RWPE1 (cell line): Measurements from ENCODE around the gene AREL1.

Source experiments
- CTCF ChIA-PET: fragments of 350-600 bp; sonication (Branson Sonifier 250); formaldehyde crosslinking; extraction: SDS; loops from one replicate; lab custom pipeline; 2021; lab: Yijun Ruan, JAX
- POLR2A ChIA-PET: fragments of 400-600 bp; formaldehyde crosslinking; extraction: SDS; loops from one replicate; lab custom pipeline; 2020; ENCODE audit warnings: antibody characterized with exemption; ENCODE audit not compliant: low non-redundant PET; lab: Yijun Ruan, JAX
- DNase-seq: peaks from one replicate; pipeline ENCODE4 v3.0.0; 2012; ENCODE audit warnings: low spot score
- H3K27ac ChIP-seq: fragments of 450-650 bp; 2 replicates; pipeline ENCODE4 v1.5.1; 2017
- TF ChIP-seq, protein P1 (sequence below): fragments of 450-650 bp; conservative IDR thresholded peaks from 2 replicates; pipeline ENCODE4 v1.5.1; 2017; ENCODE audit warnings: low read depth, mild to moderate bottlenecking

AREL1 gene

GRCh38 chr14:74720526-74720925, 7.6 kb upstream of the AREL1 start:
- TF ChIP-seq, protein P1, sequence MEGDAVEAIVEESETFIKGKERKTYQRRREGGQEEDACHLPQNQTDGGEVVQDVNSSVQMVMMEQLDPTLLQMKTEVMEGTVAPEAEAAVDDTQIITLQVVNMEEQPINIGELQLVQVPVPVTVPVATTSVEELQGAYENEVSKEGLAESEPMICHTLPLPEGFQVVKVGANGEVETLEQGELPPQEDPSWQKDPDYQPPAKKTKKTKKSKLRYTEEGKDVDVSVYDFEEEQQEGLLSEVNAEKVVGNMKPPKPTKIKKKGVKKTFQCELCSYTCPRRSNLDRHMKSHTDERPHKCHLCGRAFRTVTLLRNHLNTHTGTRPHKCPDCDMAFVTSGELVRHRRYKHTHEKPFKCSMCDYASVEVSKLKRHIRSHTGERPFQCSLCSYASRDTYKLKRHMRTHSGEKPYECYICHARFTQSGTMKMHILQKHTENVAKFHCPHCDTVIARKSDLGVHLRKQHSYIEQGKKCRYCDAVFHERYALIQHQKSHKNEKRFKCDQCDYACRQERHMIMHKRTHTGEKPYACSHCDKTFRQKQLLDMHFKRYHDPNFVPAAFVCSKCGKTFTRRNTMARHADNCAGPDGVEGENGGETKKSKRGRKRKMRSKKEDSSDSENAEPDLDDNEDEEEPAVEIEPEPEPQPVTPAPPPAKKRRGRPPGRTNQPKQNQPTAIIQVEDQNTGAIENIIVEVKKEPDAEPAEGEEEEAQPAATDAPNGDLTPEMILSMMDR, result no peak
- ChIA-PET CTCF (interaction anchor here (0.7 kb wide), 2 partner anchors 88 to 111 kb away, joined by 3 to 5 read pairs; no protein-coding TSS in a partner anchor), POLR2A (no interaction called here)
- DNase-seq, result no peak
- H3K27ac ChIP-seq, result no peak overlapping the region

- CTCF ChIA-PET, result interaction anchor here (0.6 to 0.7 kb wide), 2 partner anchors 61 to 64 kb away, joined by 3 read pairs; no protein-coding TSS in a partner anchor
- TF ChIP-seq, protein P1, result no peak
- POLR2A ChIA-PET, result no interaction called here
- no peak for DNase-seq
- no peak overlapping the region for H3K27ac ChIP-seq
These were observed 485 bp upstream of the AREL1 start for GRCh38 chr14:74713395-74713735.

GRCh38 chr14:74711651-74712050, 1.2 kb downstream of the AREL1 start:
- TF ChIP-seq, protein P1, result no peak
- ChIA-PET POLR2A (no interaction called here), CTCF (interaction anchor here (1.1 kb wide), 1 partner anchor 99 kb away, joined by 3 read pairs; no protein-coding TSS in a partner anchor)
- no peak for DNase-seq
- H3K27ac ChIP-seq, result no peak overlapping the region

DNA sequence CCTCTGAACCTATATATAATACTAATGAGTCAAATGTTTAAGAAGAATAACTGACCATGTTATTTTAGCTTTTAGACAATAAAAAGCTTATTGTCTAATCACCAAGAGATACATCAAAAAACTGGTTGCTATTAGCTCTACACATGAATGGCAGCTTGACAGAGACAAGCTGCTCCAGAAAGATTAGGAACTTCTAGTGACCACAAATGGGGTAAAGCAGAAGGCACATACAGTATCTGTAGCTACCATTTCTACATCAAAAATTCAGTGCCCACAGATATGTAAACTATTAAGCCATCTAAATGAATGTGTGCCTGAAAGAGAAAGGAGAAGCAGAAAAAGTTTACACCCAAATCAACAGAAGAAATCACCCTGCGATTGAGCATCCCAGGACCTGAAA, 2.4 kb downstream of the AREL1 start:
- POLR2A ChIA-PET, result no interaction called here
- no peak overlapping the region for H3K27ac ChIP-seq
- CTCF ChIA-PET, result no interaction called here
- DNase-seq, result no peak
- TF ChIP-seq, protein P1, result no peak

DNA sequence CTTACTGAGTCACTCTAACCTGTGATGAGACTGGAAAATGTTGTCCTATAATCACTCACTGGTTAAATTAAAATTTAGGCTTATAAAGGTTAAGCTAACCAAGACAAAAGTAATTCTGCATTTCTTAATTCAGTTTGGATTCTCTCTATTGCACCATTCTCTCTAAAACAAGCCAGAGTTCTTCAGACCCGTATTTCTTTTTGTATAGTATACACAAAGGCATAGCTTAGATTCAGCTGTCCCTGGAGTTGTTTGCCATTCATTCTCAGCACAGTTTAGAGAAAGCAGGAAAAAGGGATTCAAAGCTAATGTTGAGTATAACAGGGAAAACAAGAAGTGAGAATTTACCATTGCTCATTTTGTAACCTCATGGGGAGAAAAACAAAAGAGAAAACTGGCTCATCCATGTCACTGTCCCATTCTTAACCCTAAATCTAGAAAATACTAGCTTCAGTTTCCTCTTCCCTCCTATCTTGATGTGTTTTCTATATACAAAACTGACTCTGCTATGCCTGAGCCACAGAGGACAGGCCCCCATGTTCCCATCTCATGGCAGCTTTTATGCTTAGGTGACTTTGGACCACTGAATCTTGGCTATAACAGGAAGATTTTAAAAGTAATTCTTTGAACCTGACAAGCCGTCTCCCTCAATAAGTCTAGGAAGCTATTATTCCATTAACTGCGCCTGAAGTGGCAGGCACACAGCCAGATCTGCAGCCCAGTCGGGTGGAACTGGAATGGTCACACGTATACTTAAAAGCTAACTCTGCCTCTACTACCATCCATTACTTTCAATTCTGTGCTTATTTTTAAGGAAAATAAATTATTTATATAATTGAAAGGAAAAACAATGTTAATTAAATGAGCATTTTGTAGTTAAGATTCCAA, 7.0 kb downstream of the AREL1 start:
- DNase-seq, result no peak
- CTCF ChIA-PET, result interaction anchor here (0.6 kb wide), 1 partner anchor 226 kb away, joined by 4 read pairs; no protein-coding TSS in a partner anchor
- H3K27ac ChIP-seq, result no peak overlapping the region
- TF ChIP-seq, protein P1, result no peak
- POLR2A ChIA-PET, result no interaction called here

- ChIA-PET CTCF (interaction anchor here (0.6 kb wide), 2 partner anchors 208 to 340 kb away, joined by 4 to 8 read pairs; no protein-coding TSS in a partner anchor), POLR2A (no interaction called here)
- TF ChIP-seq, protein P1, result no peak
- no peak for DNase-seq
- no peak overlapping the region for H3K27ac ChIP-seq
These were observed 8.2 kb downstream of the AREL1 start for GRCh38 chr14:74704656-74705055.
